Heart left ventricle (tissue), 13 donors: ENCODE data around the gene CREBBP.

Experiments used
- POLR2A ChIP-seq, 2 donors: fragments of 450-650 bp; IDR thresholded peaks; one replicate each; pipeline ENCODE4 v1.6.1; 2017; ENCODE audit warnings: antibody characterized with exemption in 2 of 2, mild to moderate bottlenecking in 2 of 2, moderate library complexity in 2 of 2
- TF ChIP-seq, protein P1 (sequence below), 12 donors: fragments of 200-600 bp; sonication (generic) in 4 of 12; IDR thresholded peaks; one replicate each; pipeline versions ENCODE4 v1.5.0 to v1.8.0; 2018 to 2022; ENCODE audit warnings: antibody characterized with exemption in 12 of 12, mild to moderate bottlenecking in 5 of 12
- donor health status: ischemic (EF 13 %, LVEDD 7.1; RV severe dilation, severe dysfunction).
- donor health status: DM: no; HTN: yes; CAD: no.
- donor health status: DM: no; HTN: no; CAD: no.
- donor health status: ischemic (EF 25% LVEDD 6.9; RV normal size, moderate dysfunction).
- donor health status: ischemic (EF 25% LVEDD 5.7; RV mildly dilated, moderate dysfunction).
- donor health status: ischemic (EF 35%, LVEDD 5.7; RV mildly dilated, moderate dysfunction).
- donor health status: nonischemic (EF 11% LVEDD 7.7; RV severe dilation, severe dysfunction).
- donor health status: DM: yes; HTN: yes; CAD: no.
- donor health status: PGD.
- donor health status: ischemic (EF 29% LVEDD 5.4; RV normal size, mild dysfunction).
- donor health status: nonischemic (EF 23%, LVEDD 6.1; RV moderate dilation, normal function).

DNA sequence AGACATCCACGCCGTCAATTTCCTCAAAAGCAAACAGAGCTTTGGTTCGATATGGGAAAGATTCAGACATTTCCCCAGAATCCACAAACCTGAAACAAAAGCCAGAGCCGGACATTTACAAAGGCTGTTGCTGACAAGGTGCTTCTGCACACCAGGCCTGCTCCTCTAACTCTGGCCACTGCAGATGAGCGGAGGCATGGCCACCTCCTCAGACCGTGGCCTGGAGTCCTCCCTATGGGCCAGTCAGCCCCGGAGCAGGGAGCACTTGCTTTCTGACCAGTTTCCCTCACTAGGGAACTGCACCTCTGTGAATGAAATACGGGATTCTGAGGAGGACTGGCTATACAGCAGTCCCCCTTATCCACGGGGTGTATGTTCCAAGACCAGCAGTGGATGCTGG lies 140.9 kb downstream of the CREBBP start:
- no peak for TF ChIP-seq POLR2A (IDR thresholded peaks at IDR 0.05)
- TF ChIP-seq, protein P1, sequence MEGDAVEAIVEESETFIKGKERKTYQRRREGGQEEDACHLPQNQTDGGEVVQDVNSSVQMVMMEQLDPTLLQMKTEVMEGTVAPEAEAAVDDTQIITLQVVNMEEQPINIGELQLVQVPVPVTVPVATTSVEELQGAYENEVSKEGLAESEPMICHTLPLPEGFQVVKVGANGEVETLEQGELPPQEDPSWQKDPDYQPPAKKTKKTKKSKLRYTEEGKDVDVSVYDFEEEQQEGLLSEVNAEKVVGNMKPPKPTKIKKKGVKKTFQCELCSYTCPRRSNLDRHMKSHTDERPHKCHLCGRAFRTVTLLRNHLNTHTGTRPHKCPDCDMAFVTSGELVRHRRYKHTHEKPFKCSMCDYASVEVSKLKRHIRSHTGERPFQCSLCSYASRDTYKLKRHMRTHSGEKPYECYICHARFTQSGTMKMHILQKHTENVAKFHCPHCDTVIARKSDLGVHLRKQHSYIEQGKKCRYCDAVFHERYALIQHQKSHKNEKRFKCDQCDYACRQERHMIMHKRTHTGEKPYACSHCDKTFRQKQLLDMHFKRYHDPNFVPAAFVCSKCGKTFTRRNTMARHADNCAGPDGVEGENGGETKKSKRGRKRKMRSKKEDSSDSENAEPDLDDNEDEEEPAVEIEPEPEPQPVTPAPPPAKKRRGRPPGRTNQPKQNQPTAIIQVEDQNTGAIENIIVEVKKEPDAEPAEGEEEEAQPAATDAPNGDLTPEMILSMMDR (IDR thresholded peaks at IDR 0.05): no peak
